RWPE1 (cell line): ENCODE results near the gene DPYSL4.

Experiments
- CTCF ChIA-PET: fragments of 350-600 bp; sonication (Branson Sonifier 250); formaldehyde crosslinking; extraction: SDS; loops from one replicate; lab custom pipeline; 2021; lab: Yijun Ruan, JAX
- POLR2A ChIA-PET: fragments of 400-600 bp; formaldehyde crosslinking; extraction: SDS; loops from one replicate; lab custom pipeline; 2020; ENCODE audit warnings: antibody characterized with exemption; ENCODE audit not compliant: low non-redundant PET; lab: Yijun Ruan, JAX
- DNase-seq: peaks from one replicate; pipeline ENCODE4 v3.0.0; 2012; ENCODE audit warnings: low spot score
- H3K27ac ChIP-seq: fragments of 450-650 bp; 2 replicates; pipeline ENCODE4 v1.5.1; 2017
- TF ChIP-seq, protein P1 (sequence below): fragments of 450-650 bp; conservative IDR thresholded peaks from 2 replicates; pipeline ENCODE4 v1.5.1; 2017; ENCODE audit warnings: low read depth, mild to moderate bottlenecking

Gene DPYSL4

GRCh38 chr10:132197271-132198067, 10.7 kb downstream of the DPYSL4 start:
- ChIA-PET POLR2A (no interaction called here), CTCF (interaction anchor here (0.7 kb wide), 1 partner anchor 257 kb away, joined by 3 read pairs; no protein-coding TSS in a partner anchor)
- DNase-seq, result no peak
- TF ChIP-seq, protein P1, sequence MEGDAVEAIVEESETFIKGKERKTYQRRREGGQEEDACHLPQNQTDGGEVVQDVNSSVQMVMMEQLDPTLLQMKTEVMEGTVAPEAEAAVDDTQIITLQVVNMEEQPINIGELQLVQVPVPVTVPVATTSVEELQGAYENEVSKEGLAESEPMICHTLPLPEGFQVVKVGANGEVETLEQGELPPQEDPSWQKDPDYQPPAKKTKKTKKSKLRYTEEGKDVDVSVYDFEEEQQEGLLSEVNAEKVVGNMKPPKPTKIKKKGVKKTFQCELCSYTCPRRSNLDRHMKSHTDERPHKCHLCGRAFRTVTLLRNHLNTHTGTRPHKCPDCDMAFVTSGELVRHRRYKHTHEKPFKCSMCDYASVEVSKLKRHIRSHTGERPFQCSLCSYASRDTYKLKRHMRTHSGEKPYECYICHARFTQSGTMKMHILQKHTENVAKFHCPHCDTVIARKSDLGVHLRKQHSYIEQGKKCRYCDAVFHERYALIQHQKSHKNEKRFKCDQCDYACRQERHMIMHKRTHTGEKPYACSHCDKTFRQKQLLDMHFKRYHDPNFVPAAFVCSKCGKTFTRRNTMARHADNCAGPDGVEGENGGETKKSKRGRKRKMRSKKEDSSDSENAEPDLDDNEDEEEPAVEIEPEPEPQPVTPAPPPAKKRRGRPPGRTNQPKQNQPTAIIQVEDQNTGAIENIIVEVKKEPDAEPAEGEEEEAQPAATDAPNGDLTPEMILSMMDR, result no peak
- no peak overlapping the region for H3K27ac ChIP-seq

DNA sequence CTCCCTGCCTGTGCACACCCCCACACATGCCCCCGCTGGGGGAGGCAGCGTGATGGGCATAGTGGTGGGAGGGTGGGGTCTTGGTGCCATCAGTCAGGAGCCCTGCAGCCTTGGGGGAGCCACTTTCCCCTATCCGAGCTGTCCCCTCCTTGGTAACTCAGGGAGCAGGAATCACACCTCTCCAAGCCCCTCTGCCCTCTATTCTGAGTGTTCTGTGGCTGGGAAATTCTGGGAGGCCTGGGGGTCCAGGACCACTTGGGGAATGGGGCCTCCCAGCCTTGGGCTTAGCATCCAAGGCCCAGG, 11.3 kb downstream of the DPYSL4 start:
- TF ChIP-seq, protein P1, result no peak
- ChIA-PET POLR2A (no interaction called here), CTCF (no interaction called here)
- DNase-seq, result no peak
- no peak overlapping the region for H3K27ac ChIP-seq

DNA sequence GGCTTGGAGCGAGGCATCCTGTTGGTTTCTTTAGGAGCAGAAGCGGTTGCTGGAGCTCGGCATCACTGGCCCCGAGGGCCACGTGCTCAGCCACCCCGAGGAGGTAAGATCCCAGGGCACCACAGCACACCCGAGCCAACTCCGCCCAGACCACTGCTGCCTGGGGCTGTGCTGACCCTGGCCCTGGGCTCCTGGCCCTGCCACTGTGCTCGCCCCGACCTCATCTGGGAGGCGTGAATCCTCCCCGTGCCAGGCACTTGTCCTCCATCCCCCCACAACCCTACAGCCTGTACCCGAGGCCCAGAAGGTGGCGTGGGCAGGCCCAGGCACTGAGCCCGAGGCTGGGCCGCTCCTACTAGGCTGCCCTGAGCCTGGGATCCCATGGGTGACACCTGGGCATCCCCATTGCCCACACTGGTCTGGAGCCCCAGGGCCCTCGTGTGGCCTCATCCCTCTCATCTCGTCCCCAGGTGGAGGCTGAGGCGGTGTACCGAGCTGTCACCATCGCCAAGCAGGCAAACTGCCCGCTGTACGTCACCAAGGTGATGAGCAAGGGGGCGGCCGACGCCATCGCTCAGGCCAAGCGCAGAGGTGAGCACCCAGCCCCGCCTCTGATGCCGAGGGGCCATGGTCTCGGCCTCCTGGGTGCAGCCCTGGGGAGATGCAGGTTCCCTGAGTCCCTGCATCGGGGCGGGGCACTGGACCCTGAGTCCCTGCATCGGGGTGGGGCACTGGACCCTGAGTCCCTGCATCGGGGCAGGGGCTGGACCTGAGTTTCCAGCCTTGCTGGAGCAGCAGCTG, 11.8 kb downstream of the DPYSL4 start:
- CTCF ChIA-PET, result interaction anchor here (0.5 kb wide), 1 partner anchor 51 kb away, joined by 3 read pairs; no protein-coding TSS in a partner anchor
- no peak for DNase-seq
- H3K27ac ChIP-seq, result no peak overlapping the region
- POLR2A ChIA-PET, result no interaction called here
- TF ChIP-seq, protein P1, result no peak

DNA sequence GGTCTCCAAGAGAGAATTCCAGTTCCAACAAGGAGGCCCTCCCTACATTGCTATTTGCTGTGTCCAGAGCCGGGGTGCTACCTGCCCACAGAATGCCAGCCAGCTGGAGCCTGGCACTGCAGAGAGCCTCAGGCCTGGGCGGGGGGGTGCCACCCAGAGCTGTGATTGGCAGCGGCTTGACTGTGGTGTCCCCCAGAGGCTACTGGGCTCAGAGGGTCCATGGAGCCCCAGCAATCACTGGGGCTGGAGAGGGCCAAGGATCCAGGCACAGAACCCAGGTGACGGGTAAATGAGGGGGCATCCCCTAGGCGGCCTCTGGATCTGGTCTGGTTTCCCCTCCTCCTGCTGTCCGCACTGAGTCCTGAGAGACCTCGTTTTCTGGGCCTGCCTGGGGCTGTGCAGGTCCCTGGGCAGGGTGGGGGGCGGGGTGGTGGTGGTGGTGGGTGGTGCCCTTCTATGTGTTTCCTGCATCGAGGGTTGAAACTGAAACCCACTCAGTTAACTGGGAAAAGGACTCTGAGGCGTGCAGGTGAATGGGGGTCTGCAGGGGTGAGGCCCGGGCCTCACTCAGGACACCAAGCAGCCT, 12.6 kb downstream of the DPYSL4 start:
- TF ChIP-seq, protein P1, result no peak
- CTCF ChIA-PET, result no interaction called here
- POLR2A ChIA-PET, result no interaction called here
- DNase-seq, result no peak
- H3K27ac ChIP-seq, result no peak overlapping the region

- TF ChIP-seq, protein P1, result no peak
Observed at GRCh38 chr10:132199854-132200311, 13.1 kb downstream of the DPYSL4 start.

GRCh38 chr10:132200344-132201110, 13.8 kb downstream of the DPYSL4 start:
- TF ChIP-seq, protein P1, result no peak
- CTCF ChIA-PET, result no interaction called here

More at GRCh38 chr10:132199854-132200311, 13.1 kb downstream of the DPYSL4 start:
- POLR2A ChIA-PET, result no interaction called here
- CTCF ChIA-PET, result no interaction called here
- no peak overlapping the region for H3K27ac ChIP-seq
- DNase-seq, result no peak

More at GRCh38 chr10:132200344-132201110, 13.8 kb downstream of the DPYSL4 start:
- H3K27ac ChIP-seq, result no peak overlapping the region
- DNase-seq, result no peak
- POLR2A ChIA-PET, result no interaction called here
